Karpas-422 (cell line): ENCODE measurements around the gene USP48. TPM values are rescaled to one million over a fixed set of nuclear protein-coding genes. Genes with fewer than 3 reads are reported as not detected.

Source experiments
- total RNA-seq: library from RNA; depleted of rRNA; stranded (reverse); fragments of >200 nt; shearing (Covaris generic); gene quantifications from 2 replicates; pipeline ENCODE4 v1.2.3, GENCODE V29; 2014; ENCODE audit warnings: low replicate concordance; rRNA removed

The USP48 gene
- total RNA-seq, 1 experiment from 2014 or later = 35.1 TPM

Other genes with a start within 250 kb of the USP48 start
- gene RAP1GAP, start 113.8 kb downstream of the USP48 start, total RNA-seq = not detected in 2 replicates
- not detected in 2 replicates for gene LDLRAD2, start 29.1 kb upstream of the USP48 start, total RNA-seq
- under 0.01 TPM in 1 of 2 replicates, not detected in the other for gene HSPG2, start 154.2 kb upstream of the USP48 start, total RNA-seq
- not detected in 2 replicates for gene CELA3B, start 193.9 kb upstream of the USP48 start, total RNA-seq
- gene CELA3A, start 218.5 kb upstream of the USP48 start, total RNA-seq = not detected in 2 replicates